AG09309 (cell line): ENCODE results near the gene SPATA24.

Experiments used
- DNase-seq: peaks from one replicate; pipeline ENCODE4 v3.0.0-alpha.2; 2010; ENCODE audit warnings: low read depth
- H3K4me3 ChIP-seq: 2 replicates; pipeline ENCODE4 v1.5.1; 2011; ENCODE audit warnings: mild to moderate bottlenecking, low read depth, low read length, moderate library complexity; ENCODE audit not compliant: control insufficient read depth
- CTCF ChIP-seq: IDR thresholded peaks from 2 replicates; pipeline ENCODE4 v1.5.1; 2011; ENCODE audit warnings: mild to moderate bottlenecking, low read depth, low read length, inconsistent platforms; ENCODE audit not compliant: insufficient read depth, control insufficient read depth; ENCODE audit errors: missing control alignments

Gene SPATA24

GRCh38 chr5:139395844-139396640 is 7.8 kb downstream of the SPATA24 start:
- DNase-seq = no peak
- no peak for TF ChIP-seq CTCF
- no peak overlapping the region for H3K4me3 ChIP-seq

- DNase-seq = no peak
- peak within 1 kb of the TSS; percentile 59 for H3K4me3 ChIP-seq
- no peak for TF ChIP-seq CTCF
Observed at GRCh38 chr5:139394654-139395566, 9.0 kb downstream of the SPATA24 start, which contains the start of gene PROB1. PROB1 (minus strand) TSS chr5:139395104; CDS start chr5:139395081, 23 bp downstream.

- peak; percentile 51 for TF ChIP-seq CTCF
- DNase-seq = no peak
- peak overlapping the region; percentile 59 for H3K4me3 ChIP-seq
Observed at GRCh38 chr5:139394123-139394653, 9.7 kb downstream of the SPATA24 start.

GRCh38 chr5:139393497-139394122 is 10.3 kb downstream of the SPATA24 start:
- H3K4me3 ChIP-seq = peak overlapping the region; percentile 59
- DNase-seq = no peak

GRCh38 chr5:139392678-139393496 is 11.0 kb downstream of the SPATA24 start:
- peak; percentile 64 for TF ChIP-seq CTCF
- DNase-seq = no peak
- H3K4me3 ChIP-seq = peak overlapping the region; percentile 59

More at GRCh38 chr5:139393497-139394122, 10.3 kb downstream of the SPATA24 start:
- no peak for TF ChIP-seq CTCF
